Loucy (cell line): ENCODE measurements around the gene DERL2.
"Not testable (repeated sequence)": the region's sequence is repeated elsewhere in the genome, so short reads cannot be mapped to it uniquely, and the experiment has no call there.

Experiments
- H2AFZ ChIP-seq: fragments of 200-600 bp; sonication (generic); 2 replicates; pipeline ENCODE4 v1.6.0; 2016; ENCODE audit warnings: antibody characterized with exemption, mild to moderate bottlenecking, low read length, moderate library complexity
- H3F3A ChIP-seq: fragments of 200-600 bp; 2 replicates; pipeline ENCODE4 v1.6.0; 2016; ENCODE audit warnings: antibody characterized with exemption, low read depth, mild to moderate bottlenecking
- H3K27me3 ChIP-seq: fragments of 200-600 bp; sonication (generic); 2 replicates; pipeline ENCODE4 v1.6.1; 2014; ENCODE audit warnings: low read length, mild to moderate bottlenecking; ENCODE audit not compliant: insufficient read depth, poor library complexity, severe bottlenecking
- H3K36me3 ChIP-seq: fragments of 200-600 bp; sonication (generic); 2 replicates; pipeline ENCODE4 v1.6.1; 2016; ENCODE audit warnings: low read length; ENCODE audit not compliant: insufficient read depth
- H3K4me1 ChIP-seq: fragments of 200-600 bp; sonication (generic); 2 replicates; pipeline ENCODE4 v1.5.1; 2014; ENCODE audit warnings: low read length, mild to moderate bottlenecking; ENCODE audit not compliant: insufficient read depth, poor library complexity, severe bottlenecking
- H3K4me2 ChIP-seq: fragments of 200-600 bp; sonication (generic); 2 replicates; pipeline ENCODE4 v1.6.0; 2014; ENCODE audit warnings: antibody characterized with exemption, low read length, low read depth, mild to moderate bottlenecking; ENCODE audit not compliant: poor library complexity, severe bottlenecking
- H3K4me3 ChIP-seq: fragments of 200-600 bp; sonication (generic); 2 replicates; pipeline ENCODE4 v1.5.1; 2014; ENCODE audit warnings: low read length, mild to moderate bottlenecking, mixed read lengths; ENCODE audit not compliant: poor library complexity, severe bottlenecking
- H3K79me2 ChIP-seq: fragments of 200-600 bp; sonication (generic); 2 replicates; pipeline ENCODE4 v1.6.1; 2014; ENCODE audit warnings: low read length; ENCODE audit not compliant: insufficient read depth
- H3K9ac ChIP-seq: fragments of 200-600 bp; sonication (generic); 2 replicates; pipeline ENCODE4 v1.6.0; 2014; ENCODE audit warnings: mild to moderate bottlenecking, low read depth, low read length, moderate library complexity; ENCODE audit not compliant: poor library complexity, severe bottlenecking
- H3K9me2 ChIP-seq: fragments of 200-600 bp; sonication (generic); replicated peaks from 2 replicates; pipeline ENCODE4 v1.6.1; 2016; ENCODE audit warnings: low read depth, low read length, mixed read lengths
- H3K9me3 ChIP-seq: fragments of 200-600 bp; sonication (generic); 2 replicates; pipeline ENCODE4 v1.6.1; 2014; ENCODE audit warnings: mild to moderate bottlenecking, antibody characterized with exemption, low read length, low read depth; ENCODE audit not compliant: insufficient read depth
- H4K20me1 ChIP-seq: fragments of 200-600 bp; sonication (generic); 2 replicates; pipeline ENCODE4 v1.6.0; 2014; ENCODE audit warnings: antibody characterized with exemption, low read length, mild to moderate bottlenecking; ENCODE audit not compliant: insufficient read depth, poor library complexity, severe bottlenecking
- CTCF ChIP-seq: fragments of 200-600 bp; sonication (generic); conservative IDR thresholded peaks from 2 replicates; pipeline ENCODE4 v1.5.1; 2014; ENCODE audit warnings: mild to moderate bottlenecking, antibody characterized with exemption, low read length
- EZH2phosphoT487 ChIP-seq: fragments of 200-600 bp; IDR thresholded peaks from 2 replicates; pipeline ENCODE4 v1.6.1; 2018; ENCODE audit warnings: antibody characterized with exemption, mild to moderate bottlenecking, moderate library complexity, borderline replicate concordance

DERL2 gene

GRCh38 chr17:5434984-5435383 lies 51.0 kb downstream of the DERL2 start:
- H3K9me2 ChIP-seq = no peaks in the 10 kb centered on the region
- H3K4me3 ChIP-seq = peak overlapping the region; percentile 39
- peaks cover 32% of the 10 kb centered on the region for H3K4me1 ChIP-seq
- no peaks in the 10 kb centered on the region for H3K9me3 ChIP-seq
- H3K4me2 ChIP-seq = peak overlapping the region; percentile 97
- H3F3A ChIP-seq = 0 out of 2 replicates have a peak, but pooled peaks cover 3% of the 10 kb centered on the region
- peaks cover 53% of the 10 kb centered on the region for H3K79me2 ChIP-seq
- H3K27me3 ChIP-seq = no peaks in the 10 kb centered on the region
- H3K36me3 ChIP-seq = peaks cover 50% of the 10 kb centered on the region; the same call in 1 of the 2 replicates
- peaks cover 41% of the 10 kb centered on the region for H4K20me1 ChIP-seq
- H2AFZ ChIP-seq = no peak overlapping the region
- H3K9ac ChIP-seq = peak overlapping the region; percentile 29
- TF ChIP-seq CTCF = no peak
- TF ChIP-seq EZH2phosphoT487 = no peak

- Histone ChIP-seq H4K20me1 (peaks cover 26% of the 10 kb centered on the region), H3K4me2 (no peak overlapping the region), H3K4me1 (peaks cover 16% of the 10 kb centered on the region), H3K9me2 (no peaks in the 10 kb centered on the region), H3K9me3 (no peaks in the 10 kb centered on the region), H3K27me3 (no peaks in the 10 kb centered on the region), H3K79me2 (peaks cover 34% of the 10 kb centered on the region), H3K9ac (no peak overlapping the region), H3F3A (0 out of 2 replicates have a peak, but pooled peaks cover 3% of the 10 kb centered on the region), H3K4me3 (no peak overlapping the region), H2AFZ (no peak overlapping the region), H3K36me3 (peaks cover 72% of the 10 kb centered on the region; the same call in 1 of the 2 replicates)
- no peak for TF ChIP-seq EZH2phosphoT487
Measured at GRCh38 chr17:5431949-5432556, 53.9 kb downstream of the DERL2 start.

- H3K4me2 ChIP-seq, H3K9me3 ChIP-seq, H3K4me3 ChIP-seq, H3K4me1 ChIP-seq, H3F3A ChIP-seq, H3K27me3 ChIP-seq, H3K9me2 ChIP-seq, H3K9ac ChIP-seq, H2AFZ ChIP-seq: not testable (repeated sequence)
- H4K20me1 ChIP-seq = peaks cover 18% of the 10 kb centered on the region
- H3K79me2 ChIP-seq = peaks cover 26% of the 10 kb centered on the region
- peak; percentile 29; the same call in 1 of the 2 replicates for TF ChIP-seq CTCF
- peaks cover 74% of the 10 kb centered on the region for H3K36me3 ChIP-seq
Measured at GRCh38 chr17:5431234-5431633, 54.7 kb downstream of the DERL2 start.
